ENCODE measurements around the gene APOM. TPM values are rescaled to one million over a fixed set of nuclear protein-coding genes. Genes with fewer than 3 reads are reported as not detected.

The APOM gene
- total and polyA plus RNA-seq, 4 donors = 0.42 to 2.6 (median 0.96) TPM; not detected in 1

DNA sequence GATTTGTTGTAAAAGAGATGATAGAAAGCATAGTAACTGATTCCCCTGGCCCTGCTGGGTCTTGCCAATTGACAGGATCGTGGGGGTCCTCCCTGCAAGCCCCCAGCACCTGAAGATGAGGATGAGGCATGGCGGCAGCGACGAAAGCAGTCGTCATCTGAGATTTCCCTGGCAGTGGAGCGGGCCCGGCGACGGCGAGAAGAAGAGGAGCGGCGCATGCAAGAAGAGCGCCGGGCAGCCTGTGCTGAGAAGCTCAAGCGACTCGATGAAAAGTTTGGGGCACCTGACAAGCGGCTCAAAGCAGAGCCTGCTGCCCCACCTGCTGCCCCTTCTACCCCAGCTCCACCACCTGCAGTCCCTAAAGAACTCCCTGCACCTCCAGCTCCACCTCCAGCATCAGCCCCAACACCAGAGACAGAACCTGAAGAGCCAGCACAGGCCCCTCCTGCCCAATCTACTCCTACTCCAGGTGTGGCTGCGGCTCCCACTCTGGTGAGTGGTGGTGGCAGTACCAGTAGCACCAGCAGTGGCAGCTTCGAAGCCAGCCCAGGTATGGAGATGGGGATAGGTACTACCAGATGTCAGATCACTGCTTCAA is 27.9 kb upstream of the APOM start:
- H3K4me1 ChIP-seq (ENCODE audit: control insufficient read depth in 1 of 2, insufficient read depth in 2 of 2, low read length in 2 of 2) = no peaks in the 10 kb centered on the region
- no peak for ATAC-seq (ENCODE audit: low FRiP score)
- no peak overlapping the region for H3K27ac ChIP-seq (ENCODE audit: low read depth in 1 of 2, low read length in 2 of 2)
- intact Hi-C loops (cut with DNase I) = loop anchor here in 1 of 2 donors (2.0 kb wide), 1 partner anchor 15 kb away; no protein-coding TSS in a partner anchor
- no peak overlapping the region for H3K4me3 ChIP-seq (ENCODE audit: low read length in 2 of 2)
- WGBS, 2 donors = 95 to 99% methylated on average over 15 to 19 of the region's 19 CpGs
- H3K9me3 ChIP-seq (ENCODE audit: control insufficient read depth, low read length) = no peaks in the 10 kb centered on the region
- no peak for DNase-seq
- no peaks in the 10 kb centered on the region for H3K27me3 ChIP-seq (ENCODE audit: control insufficient read depth in 1 of 2, insufficient read depth in 2 of 2, low read length in 1 of 2)
- H3K36me3 ChIP-seq (ENCODE audit: control insufficient read depth in 1 of 2, insufficient read depth in 2 of 2, low read length in 1 of 2) = peaks cover 14 to 33% of the 10 kb centered on the region in 2 donors

DNA sequence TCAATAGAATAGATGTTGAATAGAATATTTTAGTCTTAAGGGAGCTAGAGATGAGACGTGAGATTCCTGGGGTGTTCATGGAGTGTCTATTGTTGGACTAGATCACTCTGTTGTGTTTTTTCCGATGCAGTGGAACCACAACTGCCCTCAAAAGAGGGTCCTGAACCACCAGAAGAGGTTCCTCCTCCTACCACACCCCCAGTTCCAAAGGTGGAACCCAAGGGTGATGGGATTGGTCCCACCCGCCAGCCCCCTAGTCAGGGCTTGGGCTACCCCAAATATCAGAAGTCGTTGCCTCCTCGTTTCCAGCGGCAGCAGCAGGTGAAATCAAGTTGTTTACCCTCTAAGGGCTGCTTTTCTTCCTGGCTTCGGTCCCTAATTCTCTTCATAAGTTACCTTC is 26.7 kb upstream of the APOM start:
- Histone ChIP-seq H3K27ac (ENCODE audit: low read depth in 1 of 2, low read length in 2 of 2) (no peak overlapping the region), H3K36me3 (ENCODE audit: control insufficient read depth in 1 of 2, insufficient read depth in 2 of 2, low read length in 1 of 2) (peaks cover 14 to 33% of the 10 kb centered on the region in 2 donors), H3K4me3 (ENCODE audit: low read length in 2 of 2) (no peak overlapping the region), H3K27me3 (ENCODE audit: control insufficient read depth in 1 of 2, insufficient read depth in 2 of 2, low read length in 1 of 2) (no peaks in the 10 kb centered on the region), H3K4me1 (ENCODE audit: control insufficient read depth in 1 of 2, insufficient read depth in 2 of 2, low read length in 2 of 2) (no peaks in the 10 kb centered on the region), H3K9me3 (ENCODE audit: control insufficient read depth, low read length) (no peaks in the 10 kb centered on the region)
- 89 to 92% methylated on average over 7 of the region's 7 CpGs for WGBS, 2 donors
- ATAC-seq (ENCODE audit: low FRiP score) = no peak
- intact Hi-C loops (cut with DNase I) = no loop called here
- no peak for DNase-seq

DNA sequence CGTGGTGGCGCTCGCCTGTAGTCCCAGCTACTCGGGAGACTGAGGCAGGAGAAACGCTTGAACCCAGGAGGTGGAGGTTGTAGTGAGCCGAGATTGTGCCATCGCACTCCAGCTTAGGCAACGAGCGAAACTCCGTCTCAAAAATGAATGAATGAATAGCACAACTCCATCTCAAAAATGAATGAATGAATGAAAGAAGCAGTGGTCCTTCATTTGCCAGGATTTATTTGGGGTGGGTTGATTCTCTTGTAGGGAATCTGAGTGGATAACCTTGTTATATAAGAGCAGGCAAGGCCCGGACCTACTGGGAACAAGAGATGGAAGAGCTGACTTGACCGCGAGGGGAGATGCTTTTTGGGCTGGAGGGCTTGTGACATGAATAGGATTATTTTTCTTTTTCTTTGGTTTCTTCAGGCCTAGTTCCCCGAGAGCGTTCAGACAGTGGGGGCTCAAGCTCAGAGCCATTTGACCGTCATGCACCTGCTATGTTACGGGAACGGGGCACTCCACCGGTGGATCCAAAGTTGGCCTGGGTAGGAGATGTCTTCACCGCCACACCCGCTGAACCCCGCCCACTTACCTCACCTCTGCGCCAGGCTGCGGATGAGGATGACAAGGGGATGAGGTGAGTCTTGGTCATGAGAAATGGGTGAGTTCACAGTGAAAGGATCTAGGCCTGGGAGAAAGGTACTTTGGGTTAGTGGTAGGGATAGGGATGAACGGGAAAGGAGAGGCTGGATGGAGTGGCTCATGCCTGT is 25.3 kb upstream of the APOM start:
- DNase-seq (no peak), ATAC-seq (ENCODE audit: low FRiP score) (no peak)
- intact Hi-C loops (cut with DNase I) = no loop called here
- H3K9me3 ChIP-seq (ENCODE audit: control insufficient read depth, low read length) = no peaks in the 10 kb centered on the region
- H3K36me3 ChIP-seq (ENCODE audit: control insufficient read depth in 1 of 2, insufficient read depth in 2 of 2, low read length in 1 of 2) = peaks cover 7 to 33% of the 10 kb centered on the region in 2 donors
- H3K4me3 ChIP-seq (ENCODE audit: low read length in 2 of 2) = no peak overlapping the region
- no peak overlapping the region for H3K27ac ChIP-seq (ENCODE audit: low read depth in 1 of 2, low read length in 2 of 2)
- 88 to 89% methylated on average over 25 of the region's 25 CpGs for WGBS, 2 donors
- no peaks in the 10 kb centered on the region for H3K27me3 ChIP-seq (ENCODE audit: control insufficient read depth in 1 of 2, insufficient read depth in 2 of 2, low read length in 1 of 2)
- no peaks in the 10 kb centered on the region for H3K4me1 ChIP-seq (ENCODE audit: control insufficient read depth in 1 of 2, insufficient read depth in 2 of 2, low read length in 2 of 2)

DNA sequence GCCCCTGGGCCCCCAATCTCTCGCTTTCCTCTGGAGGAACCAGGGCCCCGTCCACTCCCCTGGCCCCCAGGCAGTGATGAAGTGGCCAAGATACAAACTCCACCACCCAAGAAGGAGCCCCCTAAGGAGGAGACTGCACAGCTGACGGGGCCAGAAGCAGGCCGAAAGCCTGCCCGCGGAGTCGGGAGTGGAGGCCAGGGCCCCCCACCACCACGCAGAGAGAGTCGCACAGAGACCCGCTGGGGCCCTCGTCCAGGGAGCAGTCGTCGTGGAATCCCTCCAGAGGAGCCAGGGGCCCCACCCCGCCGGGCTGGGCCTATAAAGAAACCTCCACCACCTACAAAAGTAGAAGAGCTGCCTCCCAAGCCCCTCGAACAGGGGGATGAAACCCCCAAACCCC is 24.5 kb upstream of the APOM start:
- DNase-seq (no peak), ATAC-seq (ENCODE audit: low FRiP score) (no peak)
- no peaks in the 10 kb centered on the region for H3K4me1 ChIP-seq (ENCODE audit: control insufficient read depth in 1 of 2, insufficient read depth in 2 of 2, low read length in 2 of 2)
- H3K9me3 ChIP-seq (ENCODE audit: control insufficient read depth, low read length) = no peaks in the 10 kb centered on the region
- H3K4me3 ChIP-seq (ENCODE audit: low read length in 2 of 2) = no peak overlapping the region
- no peak overlapping the region for H3K27ac ChIP-seq (ENCODE audit: low read depth in 1 of 2, low read length in 2 of 2)
- intact Hi-C loops (cut with DNase I) = no loop called here
- no peaks in the 10 kb centered on the region for H3K27me3 ChIP-seq (ENCODE audit: control insufficient read depth in 1 of 2, insufficient read depth in 2 of 2, low read length in 1 of 2)
- WGBS, 2 donors = 81 to 85% methylated on average over 16 of the region's 16 CpGs
- peaks cover 8 to 27% of the 10 kb centered on the region in 2 donors for H3K36me3 ChIP-seq (ENCODE audit: control insufficient read depth in 1 of 2, insufficient read depth in 2 of 2, low read length in 1 of 2)

DNA sequence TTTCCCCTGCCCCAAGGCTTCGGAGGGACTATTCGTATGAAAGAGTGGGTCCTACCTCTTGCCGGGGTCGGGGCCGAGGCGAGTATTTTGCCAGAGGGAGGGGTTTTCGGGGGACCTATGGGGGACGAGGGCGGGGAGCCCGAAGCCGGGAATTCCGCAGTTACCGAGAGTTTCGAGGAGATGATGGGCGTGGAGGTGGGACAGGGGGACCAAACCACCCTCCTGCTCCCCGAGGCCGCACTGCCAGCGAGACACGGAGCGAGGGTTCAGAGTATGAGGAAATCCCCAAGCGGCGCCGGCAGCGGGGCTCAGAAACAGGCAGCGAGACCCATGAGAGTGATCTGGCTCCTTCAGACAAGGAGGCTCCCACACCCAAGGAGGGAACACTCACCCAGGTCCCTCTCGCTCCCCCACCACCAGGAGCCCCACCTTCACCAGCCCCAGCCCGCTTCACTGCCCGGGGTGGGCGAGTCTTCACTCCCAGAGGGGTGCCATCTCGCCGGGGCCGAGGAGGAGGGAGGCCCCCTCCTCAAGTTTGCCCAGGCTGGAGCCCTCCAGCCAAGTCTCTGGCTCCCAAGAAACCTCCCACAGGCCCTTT is 23.9 kb upstream of the APOM start:
- 84 to 87% methylated on average over 32 of the region's 32 CpGs for WGBS, 2 donors
- no peak for ATAC-seq (ENCODE audit: low FRiP score)
- no peaks in the 10 kb centered on the region for H3K4me1 ChIP-seq (ENCODE audit: control insufficient read depth in 1 of 2, insufficient read depth in 2 of 2, low read length in 2 of 2)
- H3K36me3 ChIP-seq (ENCODE audit: control insufficient read depth in 1 of 2, insufficient read depth in 2 of 2, low read length in 1 of 2) = peaks cover 14 to 23% of the 10 kb centered on the region in 2 donors
- H3K4me3 ChIP-seq (ENCODE audit: low read length in 2 of 2) = no peak overlapping the region
- DNase-seq = no peak
- H3K27me3 ChIP-seq (ENCODE audit: control insufficient read depth in 1 of 2, insufficient read depth in 2 of 2, low read length in 1 of 2) = no peaks in the 10 kb centered on the region
- H3K9me3 ChIP-seq (ENCODE audit: control insufficient read depth, low read length) = no peaks in the 10 kb centered on the region
- intact Hi-C loops (cut with DNase I) = no loop called here
- no peak overlapping the region for H3K27ac ChIP-seq (ENCODE audit: low read depth in 1 of 2, low read length in 2 of 2)

DNA sequence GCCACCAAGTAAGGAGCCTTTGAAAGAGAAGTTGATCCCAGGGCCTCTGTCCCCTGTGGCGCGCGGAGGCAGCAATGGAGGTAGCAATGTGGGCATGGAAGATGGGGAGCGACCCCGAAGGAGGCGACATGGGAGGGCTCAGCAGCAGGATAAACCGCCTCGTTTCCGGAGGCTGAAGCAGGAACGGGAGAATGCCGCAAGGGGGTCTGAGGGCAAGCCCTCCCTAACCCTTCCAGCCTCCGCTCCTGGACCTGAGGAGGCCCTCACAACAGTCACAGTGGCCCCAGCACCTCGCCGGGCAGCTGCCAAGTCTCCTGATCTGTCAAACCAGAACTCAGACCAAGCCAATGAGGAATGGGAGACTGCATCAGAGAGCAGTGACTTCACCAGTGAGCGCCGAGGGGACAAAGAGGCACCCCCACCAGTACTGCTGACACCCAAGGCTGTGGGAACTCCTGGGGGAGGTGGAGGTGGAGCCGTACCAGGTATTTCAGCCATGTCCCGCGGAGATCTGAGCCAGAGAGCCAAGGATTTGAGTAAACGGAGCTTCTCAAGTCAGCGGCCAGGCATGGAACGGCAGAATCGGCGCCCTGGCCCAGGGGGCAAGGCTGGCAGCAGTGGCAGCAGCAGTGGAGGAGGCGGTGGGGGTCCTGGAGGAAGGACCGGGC is 23.3 kb upstream of the APOM start:
- H3K27me3 ChIP-seq (ENCODE audit: control insufficient read depth in 1 of 2, insufficient read depth in 2 of 2, low read length in 1 of 2) = no peaks in the 10 kb centered on the region
- WGBS, 2 donors = 87 to 89% methylated on average over 26 of the region's 26 CpGs
- no peak for DNase-seq
- intact Hi-C loops (cut with DNase I) = no loop called here
- no peak overlapping the region for H3K4me3 ChIP-seq (ENCODE audit: low read length in 2 of 2)
- H3K27ac ChIP-seq (ENCODE audit: low read depth in 1 of 2, low read length in 2 of 2) = no peak overlapping the region
- H3K4me1 ChIP-seq (ENCODE audit: control insufficient read depth in 1 of 2, insufficient read depth in 2 of 2, low read length in 2 of 2) = no peaks in the 10 kb centered on the region
- ATAC-seq (ENCODE audit: low FRiP score) = no peak
- peaks cover 14 to 23% of the 10 kb centered on the region in 2 donors for H3K36me3 ChIP-seq (ENCODE audit: control insufficient read depth in 1 of 2, insufficient read depth in 2 of 2, low read length in 1 of 2)
- H3K9me3 ChIP-seq (ENCODE audit: control insufficient read depth, low read length) = no peaks in the 10 kb centered on the region

DNA sequence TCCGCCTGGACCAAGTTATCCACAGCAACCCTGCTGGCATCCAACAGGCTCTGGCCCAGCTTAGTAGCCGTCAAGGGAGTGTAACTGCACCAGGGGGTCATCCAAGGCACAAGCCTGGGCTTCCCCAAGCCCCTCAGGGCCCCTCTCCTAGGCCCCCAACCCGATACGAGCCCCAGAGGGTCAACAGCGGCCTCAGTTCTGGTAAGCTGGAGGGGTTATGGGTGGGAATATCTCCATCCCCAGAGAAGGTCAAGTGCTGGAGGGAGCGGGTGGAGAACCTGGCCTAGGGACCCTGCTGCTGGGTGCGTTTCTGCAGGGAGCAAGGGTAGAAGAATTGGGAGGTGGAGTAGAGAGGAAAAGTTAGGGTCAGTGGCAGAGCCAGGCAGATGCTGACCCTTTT is 22.2 kb upstream of the APOM start:
- Histone ChIP-seq H3K4me1 (ENCODE audit: control insufficient read depth in 1 of 2, insufficient read depth in 2 of 2, low read length in 2 of 2) (no peaks in the 10 kb centered on the region), H3K27ac (ENCODE audit: low read depth in 1 of 2, low read length in 2 of 2) (no peak overlapping the region), H3K9me3 (ENCODE audit: control insufficient read depth, low read length) (no peaks in the 10 kb centered on the region), H3K36me3 (ENCODE audit: control insufficient read depth in 1 of 2, insufficient read depth in 2 of 2, low read length in 1 of 2) (peaks cover 10 to 17% of the 10 kb centered on the region in 2 donors), H3K27me3 (ENCODE audit: control insufficient read depth in 1 of 2, insufficient read depth in 2 of 2, low read length in 1 of 2) (no peaks in the 10 kb centered on the region), H3K4me3 (ENCODE audit: low read length in 2 of 2) (no peak overlapping the region)
- DNase-seq (no peak), ATAC-seq (ENCODE audit: low FRiP score) (no peak)
- intact Hi-C loops (cut with DNase I) = no loop called here
- WGBS, 2 donors = 78 to 88% methylated on average over 7 of the region's 7 CpGs

DNA sequence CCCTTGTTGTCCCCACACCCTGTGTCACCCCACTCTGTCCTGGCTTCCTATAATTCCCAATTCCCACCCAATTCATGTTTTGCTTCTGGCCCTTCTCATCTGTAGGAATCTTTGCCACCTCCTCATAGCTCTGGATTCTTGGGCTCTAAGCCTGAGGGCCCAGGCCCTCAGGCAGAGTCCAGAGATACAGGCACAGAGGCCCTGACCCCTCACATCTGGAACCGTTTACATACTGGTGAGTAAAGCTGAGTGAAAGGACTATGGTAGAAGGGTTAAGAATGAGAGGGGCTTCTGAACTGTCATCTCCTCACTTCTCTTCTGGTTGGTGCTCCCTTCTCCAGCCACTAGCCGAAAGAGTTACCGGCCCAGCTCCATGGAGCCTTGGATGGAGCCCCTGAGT is 21.6 kb upstream of the APOM start:
- DNase-seq (no peak), ATAC-seq (ENCODE audit: low FRiP score) (no peak)
- 73 to 82% methylated on average over 3 of the region's 3 CpGs for WGBS, 2 donors
- H3K27me3 ChIP-seq (ENCODE audit: control insufficient read depth in 1 of 2, insufficient read depth in 2 of 2, low read length in 1 of 2) = no peaks in the 10 kb centered on the region
- no peaks in the 10 kb centered on the region for H3K4me1 ChIP-seq (ENCODE audit: control insufficient read depth in 1 of 2, insufficient read depth in 2 of 2, low read length in 2 of 2)
- H3K4me3 ChIP-seq (ENCODE audit: low read length in 2 of 2) = no peak overlapping the region
- H3K36me3 ChIP-seq (ENCODE audit: control insufficient read depth in 1 of 2, insufficient read depth in 2 of 2, low read length in 1 of 2) = peaks cover 10 to 17% of the 10 kb centered on the region in 2 donors
- H3K27ac ChIP-seq (ENCODE audit: low read depth in 1 of 2, low read length in 2 of 2) = no peak overlapping the region
- H3K9me3 ChIP-seq (ENCODE audit: control insufficient read depth, low read length) = no peaks in the 10 kb centered on the region
- intact Hi-C loops (cut with DNase I) = no loop called here
